GM23248 (cell line): ENCODE results near the gene SOWAHB.

Source experiments
- EZH2 ChIP-seq: fragments of 200-600 bp; sonication (generic); IDR thresholded peaks from 2 replicates; pipeline ENCODE4 v1.6.1; 2018; ENCODE audit warnings: antibody characterized with exemption, mild to moderate bottlenecking; ENCODE audit not compliant: insufficient read depth, poor library complexity, severe bottlenecking
- EZH2phosphoT487 ChIP-seq: fragments of 200-600 bp; sonication (generic); IDR thresholded peaks from 2 replicates; pipeline ENCODE4 v1.6.1; 2018; ENCODE audit warnings: antibody characterized with exemption, moderate library complexity, mild to moderate bottlenecking, low read depth; ENCODE audit not compliant: insufficient read depth

GRCh38 chr4:76879731-76880364 is 18.1 kb downstream of the SOWAHB start:
- TF ChIP-seq EZH2 (no peak), EZH2phosphoT487 (no peak)
